ENCODE results near the gene CTNND1.
A peak's percentile ranks its signal among the peaks of the same experiment; 100 is the strongest.

CTNND1 gene

GRCh38 chr11:57764566-57764965 lies 3.0 kb downstream of the CTNND1 start:
- DNase-seq = no peak

GRCh38 chr11:57764972-57765371 lies 3.4 kb downstream of the CTNND1 start:
- DNase-seq = no peak

- DNase-seq = no peak
Observed at GRCh38 chr11:57770793-57771192, 9.2 kb downstream of the CTNND1 start.

GRCh38 chr11:57771365-57771764 lies 9.8 kb downstream of the CTNND1 start:
- DNase-seq = no peak

- no peak for DNase-seq
Observed at GRCh38 chr11:57772562-57772961, 11.0 kb downstream of the CTNND1 start.

GRCh38 chr11:57773026-57773598 lies 11.5 kb downstream of the CTNND1 start:
- no peak for DNase-seq

GRCh38 chr11:57775491-57775890 lies 13.9 kb downstream of the CTNND1 start:
- no peak for DNase-seq

GRCh38 chr11:57776031-57776521 lies 14.5 kb downstream of the CTNND1 start:
- DNase-seq = no peak

- no peak for DNase-seq
Observed at GRCh38 chr11:57776577-57777210, 15.1 kb downstream of the CTNND1 start.

- no peak for DNase-seq
Observed at GRCh38 chr11:57777969-57778317, 16.3 kb downstream of the CTNND1 start.

GRCh38 chr11:57778318-57779037 lies 16.9 kb downstream of the CTNND1 start:
- DNase-seq = no peak

- DNase-seq = no peak
Observed at GRCh38 chr11:57779276-57779675, 17.7 kb downstream of the CTNND1 start.

- DNase-seq = no peak
Observed at GRCh38 chr11:57781529-57781943, 19.9 kb downstream of the CTNND1 start.

GRCh38 chr11:57785072-57785471 lies 23.5 kb downstream of the CTNND1 start:
- no peak for DNase-seq

- DNase-seq = no peak
Observed at GRCh38 chr11:57786436-57786835, 24.8 kb downstream of the CTNND1 start.

- no peak for DNase-seq
Observed at GRCh38 chr11:57787006-57787604, 25.5 kb downstream of the CTNND1 start.

- DNase-seq = no peak
Observed at GRCh38 chr11:57787920-57788702, 26.5 kb downstream of the CTNND1 start.

- no peak for DNase-seq
Observed at GRCh38 chr11:57788703-57789088, 27.1 kb downstream of the CTNND1 start.

- no peak for DNase-seq
Observed at GRCh38 chr11:57791321-57792059, 29.9 kb downstream of the CTNND1 start.

GRCh38 chr11:57792060-57792541 lies 30.5 kb downstream of the CTNND1 start:
- peak; percentile 93 for DNase-seq

GRCh38 chr11:57792870-57793269 lies 31.3 kb downstream of the CTNND1 start:
- peak; percentile 43 for DNase-seq
